ENCODE data around the gene WBP2.
"Not testable (repeated sequence)": the region's sequence is repeated elsewhere in the genome, so short reads cannot be mapped to it uniquely, and the experiment has no call there.

The WBP2 gene

DNA sequence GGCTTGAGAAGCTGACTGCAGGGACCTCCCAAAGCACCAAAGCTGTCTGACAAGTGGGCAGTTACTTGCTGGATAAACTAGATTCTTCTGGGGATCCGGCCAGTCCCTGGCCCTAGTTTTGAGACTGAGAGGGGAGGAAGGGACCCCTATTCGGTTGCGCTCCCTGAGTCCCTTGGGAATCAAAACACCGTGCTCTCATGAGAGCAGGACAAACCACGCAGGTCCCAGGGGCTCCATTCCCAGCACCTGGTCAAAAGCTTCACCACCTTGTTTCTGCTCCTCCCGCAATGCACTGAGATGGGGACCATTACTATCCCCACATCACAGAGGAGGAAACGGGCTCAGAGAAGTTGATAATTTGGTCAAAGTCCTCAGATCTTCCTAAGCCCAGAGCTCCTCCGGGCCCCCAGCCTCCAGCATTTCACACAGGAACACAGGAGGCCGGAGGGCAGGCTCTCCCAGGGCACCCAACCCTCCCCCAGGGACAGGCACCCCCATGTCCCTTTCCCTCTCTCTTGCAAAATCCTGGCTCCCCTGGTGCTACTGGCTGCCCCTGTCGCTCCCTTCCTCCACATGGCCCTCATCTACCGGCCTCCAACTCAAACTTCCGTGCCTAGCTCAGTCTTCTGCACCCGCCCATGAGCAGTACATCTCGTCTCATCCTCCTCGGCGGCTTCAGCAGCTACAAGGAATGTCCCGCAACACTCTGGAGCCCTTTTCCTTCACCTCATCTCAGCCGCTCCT lies 38.3 kb upstream of the WBP2 start:
- TF ChIP-seq, protein P1, sequence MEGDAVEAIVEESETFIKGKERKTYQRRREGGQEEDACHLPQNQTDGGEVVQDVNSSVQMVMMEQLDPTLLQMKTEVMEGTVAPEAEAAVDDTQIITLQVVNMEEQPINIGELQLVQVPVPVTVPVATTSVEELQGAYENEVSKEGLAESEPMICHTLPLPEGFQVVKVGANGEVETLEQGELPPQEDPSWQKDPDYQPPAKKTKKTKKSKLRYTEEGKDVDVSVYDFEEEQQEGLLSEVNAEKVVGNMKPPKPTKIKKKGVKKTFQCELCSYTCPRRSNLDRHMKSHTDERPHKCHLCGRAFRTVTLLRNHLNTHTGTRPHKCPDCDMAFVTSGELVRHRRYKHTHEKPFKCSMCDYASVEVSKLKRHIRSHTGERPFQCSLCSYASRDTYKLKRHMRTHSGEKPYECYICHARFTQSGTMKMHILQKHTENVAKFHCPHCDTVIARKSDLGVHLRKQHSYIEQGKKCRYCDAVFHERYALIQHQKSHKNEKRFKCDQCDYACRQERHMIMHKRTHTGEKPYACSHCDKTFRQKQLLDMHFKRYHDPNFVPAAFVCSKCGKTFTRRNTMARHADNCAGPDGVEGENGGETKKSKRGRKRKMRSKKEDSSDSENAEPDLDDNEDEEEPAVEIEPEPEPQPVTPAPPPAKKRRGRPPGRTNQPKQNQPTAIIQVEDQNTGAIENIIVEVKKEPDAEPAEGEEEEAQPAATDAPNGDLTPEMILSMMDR (IDR thresholded peaks at IDR 0.05; ENCODE audit: extremely low read depth, missing control alignments): no peak
- no peak for DNase-seq (ENCODE audit: low spot score)

DNA sequence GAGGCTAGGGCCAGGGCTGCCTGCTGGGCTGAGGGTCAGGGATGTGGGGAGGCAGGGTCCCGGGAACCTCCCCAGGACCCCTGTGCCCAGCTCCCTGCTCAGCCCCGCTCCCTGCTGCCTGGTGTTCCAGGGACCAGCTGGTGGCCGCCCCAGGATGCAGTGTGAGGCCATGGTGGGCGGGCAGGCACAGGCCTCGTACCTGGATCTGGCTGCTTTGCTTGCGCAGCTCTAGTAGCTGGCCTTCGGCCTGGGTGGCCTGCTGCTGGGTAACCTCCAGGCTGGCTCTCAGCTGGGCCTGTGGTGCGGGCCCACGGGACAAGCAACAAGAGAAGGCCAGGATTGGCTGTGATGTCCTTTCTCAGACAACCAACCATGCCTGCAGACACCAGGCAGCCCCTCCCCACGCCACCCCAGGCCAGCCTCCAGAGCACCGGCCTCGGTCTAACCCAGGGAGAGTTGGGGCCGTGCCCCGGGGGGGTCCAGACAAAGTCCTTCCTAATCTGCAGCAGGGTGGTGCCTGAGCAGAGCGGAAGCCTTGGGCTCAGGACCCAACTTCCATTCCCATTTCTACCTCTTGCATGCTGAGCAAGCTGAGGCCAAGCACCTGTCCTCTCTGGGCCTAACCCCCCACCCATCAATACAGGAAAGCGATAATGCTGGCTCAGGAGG lies 37.6 kb upstream of the WBP2 start:
- TF ChIP-seq, protein P1 (IDR thresholded peaks at IDR 0.05; ENCODE audit: extremely low read depth, missing control alignments): no peak

GRCh38 chr17:75891605-75892555 lies 36.7 kb upstream of the WBP2 start:
- TF ChIP-seq, protein P1 (IDR thresholded peaks at IDR 0.05; ENCODE audit: extremely low read depth, missing control alignments): no peak
- no peak for DNase-seq (ENCODE audit: low spot score)

More for the DNA sequence above, 37.6 kb upstream of the WBP2 start:
- DNase-seq (ENCODE audit: low spot score): no peak

GRCh38 chr17:75891022-75891604 lies 36.0 kb upstream of the WBP2 start:
- DNase-seq (ENCODE audit: low spot score): no peak
- TF ChIP-seq, protein P1 (IDR thresholded peaks at IDR 0.05; ENCODE audit: extremely low read depth, missing control alignments): no peak

DNA sequence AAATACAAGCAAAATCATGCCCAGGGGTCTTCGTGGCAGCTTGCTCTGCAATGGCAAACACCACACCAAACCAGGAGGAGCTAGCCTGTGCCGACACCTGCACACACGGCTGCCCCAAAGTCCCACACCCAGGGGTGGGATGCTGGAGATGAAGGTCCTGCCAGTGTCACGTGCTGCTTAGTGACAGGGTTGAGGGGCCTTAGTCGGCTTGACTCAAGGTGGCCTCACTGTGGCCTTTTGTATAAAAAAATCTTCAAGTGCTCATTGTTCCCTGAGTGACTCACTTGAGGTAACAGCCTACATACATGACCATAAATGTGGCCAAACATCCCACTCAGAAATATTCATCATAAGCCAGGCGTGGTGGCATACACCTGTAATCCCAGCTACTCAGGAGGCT lies 34.3 kb upstream of the WBP2 start:
- DNase-seq (ENCODE audit: low spot score): no peak
- TF ChIP-seq, protein P1 (IDR thresholded peaks at IDR 0.05; ENCODE audit: extremely low read depth, missing control alignments): no peak

DNA sequence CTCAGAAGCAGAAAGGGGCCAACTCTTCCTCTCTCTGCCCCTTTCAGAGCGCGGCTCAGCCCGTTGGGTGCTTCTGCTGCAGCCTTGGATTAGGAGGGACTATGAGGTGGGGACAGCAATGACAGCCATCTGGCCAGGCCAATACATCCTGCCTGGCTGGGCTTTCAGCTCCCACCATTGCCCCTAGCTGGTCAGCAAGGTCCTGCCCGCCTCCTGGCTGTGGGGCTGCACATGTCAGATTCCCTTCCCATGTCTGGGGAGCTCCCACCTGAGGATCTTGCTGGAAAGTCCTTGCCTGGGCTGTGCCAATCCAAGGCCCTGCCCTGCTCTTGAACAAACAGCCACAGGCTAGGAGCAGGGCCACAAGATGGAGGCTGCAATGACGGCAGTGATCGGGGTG lies 33.3 kb upstream of the WBP2 start:
- no peak for DNase-seq (ENCODE audit: low spot score)
- TF ChIP-seq, protein P1 (IDR thresholded peaks at IDR 0.05; ENCODE audit: extremely low read depth, missing control alignments): no peak

- not testable (repeated sequence) for DNase-seq (ENCODE audit: low spot score)
Measured at GRCh38 chr17:75885860-75886259, 30.7 kb upstream of the WBP2 start.
